Kidney epithelial cell (primary cell): Measurements from ENCODE around the gene HAND2. TPM values are rescaled to one million over a fixed set of nuclear protein-coding genes. Genes with fewer than 3 reads are reported as not detected.
A peak's percentile ranks its signal among the peaks of the same experiment; 100 is the strongest.

ENCODE experiments used
- DNase-seq: peaks from one replicate; pipeline ENCODE4 v3.0.0-alpha.2; 2010; ENCODE audit warnings: low read depth
- H3K27me3 ChIP-seq: 2 replicates; pipeline ENCODE4 v1.6.0; 2011; ENCODE audit warnings: low read length; ENCODE audit not compliant: control insufficient read depth, insufficient read depth
- H3K36me3 ChIP-seq: 2 replicates; pipeline ENCODE4 v1.5.1; 2011; ENCODE audit warnings: low read length; ENCODE audit not compliant: control insufficient read depth, insufficient read depth
- H3K4me3 ChIP-seq: 2 replicates; pipeline ENCODE4 v1.5.1; 2011; ENCODE audit warnings: low read depth, mild to moderate bottlenecking, control low read depth, low read length
- total RNA-seq: library from RNA; depleted of rRNA; stranded (reverse); fragments of >200 nt; gene quantifications from 2 replicates; pipeline ENCODE4 v1.2.3, GENCODE V29; 2015
- TF ChIP-seq, protein P1 (sequence below): IDR thresholded peaks from 2 replicates; pipeline ENCODE4 v1.5.1; 2011; ENCODE audit warnings: mild to moderate bottlenecking, moderate library complexity, low read length, control low read depth, inconsistent platforms; ENCODE audit not compliant: insufficient read depth, poor library complexity, severe bottlenecking

The HAND2 gene
- total RNA-seq, 1 donor from 2014 or later = not detected

DNA sequence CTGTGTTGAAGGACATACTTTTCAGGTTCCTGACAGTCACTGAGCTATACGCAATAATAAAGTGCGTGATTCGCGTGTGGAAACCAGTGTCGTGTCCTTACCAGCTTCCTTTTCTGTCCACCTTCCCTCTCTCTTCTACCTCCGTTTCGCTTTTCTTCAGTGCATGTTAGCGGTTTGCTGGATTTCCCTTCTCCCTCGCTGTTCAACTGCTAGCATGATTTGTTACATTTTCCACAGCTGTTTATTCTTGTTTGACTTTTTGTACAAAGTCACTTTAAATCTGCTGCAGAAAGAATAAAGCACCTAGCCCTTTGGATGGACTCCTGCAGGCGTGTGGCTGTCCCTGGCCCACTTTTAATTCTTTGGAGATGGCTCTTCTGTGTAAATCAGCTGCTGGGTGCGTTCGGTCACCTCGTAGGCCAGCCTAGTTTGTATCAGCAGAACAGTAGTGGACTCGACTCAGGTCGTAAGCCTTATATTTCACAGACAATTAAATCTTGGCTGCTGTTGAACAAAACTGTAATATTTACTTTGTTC lies 8.9 kb upstream of the HAND2 start:
- Histone ChIP-seq H3K27me3 (peaks cover 60% of the 10 kb centered on the region), H3K36me3 (no peaks in the 10 kb centered on the region), H3K4me3 (no peak overlapping the region)
- TF ChIP-seq, protein P1, sequence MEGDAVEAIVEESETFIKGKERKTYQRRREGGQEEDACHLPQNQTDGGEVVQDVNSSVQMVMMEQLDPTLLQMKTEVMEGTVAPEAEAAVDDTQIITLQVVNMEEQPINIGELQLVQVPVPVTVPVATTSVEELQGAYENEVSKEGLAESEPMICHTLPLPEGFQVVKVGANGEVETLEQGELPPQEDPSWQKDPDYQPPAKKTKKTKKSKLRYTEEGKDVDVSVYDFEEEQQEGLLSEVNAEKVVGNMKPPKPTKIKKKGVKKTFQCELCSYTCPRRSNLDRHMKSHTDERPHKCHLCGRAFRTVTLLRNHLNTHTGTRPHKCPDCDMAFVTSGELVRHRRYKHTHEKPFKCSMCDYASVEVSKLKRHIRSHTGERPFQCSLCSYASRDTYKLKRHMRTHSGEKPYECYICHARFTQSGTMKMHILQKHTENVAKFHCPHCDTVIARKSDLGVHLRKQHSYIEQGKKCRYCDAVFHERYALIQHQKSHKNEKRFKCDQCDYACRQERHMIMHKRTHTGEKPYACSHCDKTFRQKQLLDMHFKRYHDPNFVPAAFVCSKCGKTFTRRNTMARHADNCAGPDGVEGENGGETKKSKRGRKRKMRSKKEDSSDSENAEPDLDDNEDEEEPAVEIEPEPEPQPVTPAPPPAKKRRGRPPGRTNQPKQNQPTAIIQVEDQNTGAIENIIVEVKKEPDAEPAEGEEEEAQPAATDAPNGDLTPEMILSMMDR = no peak
- no peak for DNase-seq

DNA sequence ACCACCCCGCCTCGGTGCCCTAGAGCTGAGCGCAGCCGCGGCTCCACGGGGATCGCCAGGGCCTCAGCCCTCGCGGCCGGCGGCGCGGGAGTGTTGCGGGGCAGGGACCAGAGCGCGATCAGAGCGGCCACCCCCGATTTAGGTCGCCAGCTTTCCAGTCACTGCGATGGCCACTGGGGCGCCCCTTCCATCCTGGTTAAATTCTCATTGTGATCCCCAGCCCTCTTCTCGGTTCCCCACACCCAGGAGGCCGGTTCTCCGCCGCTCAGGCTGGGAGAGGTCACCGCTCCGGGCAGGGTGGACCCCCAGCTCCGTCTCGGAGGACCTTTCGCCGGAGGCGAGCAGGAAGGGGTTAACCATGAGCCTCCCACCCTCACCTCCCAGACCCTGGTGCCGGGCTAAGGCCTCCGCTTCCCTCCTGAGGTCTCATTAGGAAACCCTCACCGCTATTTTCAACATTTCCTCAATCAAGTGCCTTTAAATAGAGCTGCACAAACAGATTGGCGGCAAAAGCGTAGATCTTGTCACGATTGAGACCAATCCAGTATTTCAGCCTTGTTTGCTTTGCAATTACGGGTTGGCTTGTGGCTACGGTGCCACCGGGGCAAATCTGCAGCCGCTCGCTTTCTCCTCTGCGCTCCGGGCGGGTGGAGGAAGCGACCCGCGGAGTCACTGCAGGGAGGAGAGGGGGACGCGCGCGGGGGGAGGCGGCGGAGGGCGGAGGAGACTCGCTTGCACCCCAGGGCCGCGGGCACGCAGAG lies 8.3 kb upstream of the HAND2 start:
- Histone ChIP-seq H3K27me3 (peaks cover 62% of the 10 kb centered on the region), H3K4me3 (no peak overlapping the region), H3K36me3 (no peaks in the 10 kb centered on the region)
- no peak for DNase-seq
- TF ChIP-seq, protein P1 = no peak

DNA sequence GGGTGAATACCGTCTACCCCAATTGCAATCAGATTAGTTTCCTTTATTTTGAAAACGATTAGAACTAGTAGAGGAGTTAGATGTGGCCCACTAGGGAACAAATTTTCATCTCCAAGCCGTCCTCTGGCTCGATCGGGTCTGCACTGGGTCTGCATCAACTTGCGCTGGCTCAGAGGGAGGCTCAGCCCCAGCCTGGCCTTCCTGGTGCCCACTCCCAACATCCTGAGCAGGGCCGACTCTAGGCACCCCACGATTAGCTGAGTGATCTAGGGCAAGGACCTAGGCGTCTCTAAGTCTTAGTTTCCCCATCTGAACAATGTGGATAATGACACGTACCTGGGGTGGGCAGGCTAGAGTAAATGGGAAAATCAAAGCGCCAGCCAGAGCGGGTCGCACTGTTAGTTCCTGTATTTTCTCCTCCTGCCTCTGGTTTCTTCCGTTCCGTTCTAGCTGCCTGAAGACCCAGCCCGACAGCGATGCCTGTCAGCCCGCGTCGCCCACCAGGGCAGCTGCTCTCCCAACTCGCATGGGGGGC lies 7.7 kb upstream of the HAND2 start:
- H3K27me3 ChIP-seq = peaks cover 66% of the 10 kb centered on the region
- no peaks in the 10 kb centered on the region for H3K36me3 ChIP-seq
- TF ChIP-seq, protein P1 = no peak
- no peak for DNase-seq
- H3K4me3 ChIP-seq = no peak overlapping the region

DNA sequence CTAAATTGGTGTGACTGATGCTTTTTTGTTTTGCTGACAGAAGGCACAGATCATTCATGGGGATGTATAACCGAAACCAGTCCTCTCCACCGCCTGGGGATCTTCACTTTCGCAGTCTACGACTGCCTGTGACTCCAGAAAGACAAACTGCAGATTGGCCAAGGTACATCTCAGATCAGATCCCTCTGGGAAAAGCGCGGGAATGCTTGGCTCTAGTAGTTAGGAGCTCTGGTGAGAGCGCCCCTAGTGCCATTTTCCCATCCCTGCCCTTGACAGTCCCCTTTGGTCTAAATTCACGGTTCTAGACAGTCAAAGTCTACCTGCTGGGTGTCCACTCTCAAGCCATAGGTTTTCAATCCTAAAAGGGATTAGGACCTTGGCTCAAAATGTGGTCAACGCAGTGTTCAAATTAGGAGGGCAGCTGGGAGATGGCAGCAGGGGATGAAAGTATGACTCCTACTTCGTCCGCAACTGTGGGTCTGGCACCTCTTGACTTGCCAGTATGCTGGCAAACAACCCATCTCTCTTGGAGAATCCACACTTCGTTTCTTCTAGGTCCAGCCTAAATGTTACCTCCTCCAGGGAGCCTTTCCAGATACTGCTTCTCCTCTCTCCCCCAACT lies 6.9 kb upstream of the HAND2 start:
- Histone ChIP-seq H3K36me3 (no peaks in the 10 kb centered on the region), H3K27me3 (peaks cover 72% of the 10 kb centered on the region), H3K4me3 (no peak overlapping the region)
- TF ChIP-seq, protein P1 = peak; percentile 39
- DNase-seq = no peak

DNA sequence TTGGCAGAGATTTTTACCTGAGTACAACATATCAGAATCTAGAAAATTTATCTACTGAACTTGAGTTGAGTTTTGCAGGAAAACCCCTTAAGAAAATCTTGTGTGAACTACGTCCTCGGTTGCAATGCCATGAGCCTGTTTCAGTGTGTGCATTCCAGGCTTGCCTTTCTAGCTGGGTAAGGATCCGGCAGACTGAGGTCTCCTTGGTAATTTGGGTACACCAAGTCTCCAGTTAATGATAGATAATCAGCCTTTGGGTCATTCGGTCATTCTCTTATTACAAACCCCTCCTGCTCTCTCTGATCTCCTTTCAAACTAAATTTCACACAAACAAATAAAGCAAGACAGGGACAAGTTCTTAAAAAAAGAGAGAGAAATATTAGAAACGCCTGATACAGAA lies 5.9 kb upstream of the HAND2 start:
- H3K27me3 ChIP-seq = peaks cover 81% of the 10 kb centered on the region
- DNase-seq = no peak
- TF ChIP-seq, protein P1 = no peak
- H3K4me3 ChIP-seq = no peak overlapping the region
- no peaks in the 10 kb centered on the region for H3K36me3 ChIP-seq
